ENCODE measurements around the gene MSH5.
"Not testable (repeated sequence)": the region's sequence is repeated elsewhere in the genome, so short reads cannot be mapped to it uniquely, and the experiment has no call there.

MSH5 gene

DNA sequence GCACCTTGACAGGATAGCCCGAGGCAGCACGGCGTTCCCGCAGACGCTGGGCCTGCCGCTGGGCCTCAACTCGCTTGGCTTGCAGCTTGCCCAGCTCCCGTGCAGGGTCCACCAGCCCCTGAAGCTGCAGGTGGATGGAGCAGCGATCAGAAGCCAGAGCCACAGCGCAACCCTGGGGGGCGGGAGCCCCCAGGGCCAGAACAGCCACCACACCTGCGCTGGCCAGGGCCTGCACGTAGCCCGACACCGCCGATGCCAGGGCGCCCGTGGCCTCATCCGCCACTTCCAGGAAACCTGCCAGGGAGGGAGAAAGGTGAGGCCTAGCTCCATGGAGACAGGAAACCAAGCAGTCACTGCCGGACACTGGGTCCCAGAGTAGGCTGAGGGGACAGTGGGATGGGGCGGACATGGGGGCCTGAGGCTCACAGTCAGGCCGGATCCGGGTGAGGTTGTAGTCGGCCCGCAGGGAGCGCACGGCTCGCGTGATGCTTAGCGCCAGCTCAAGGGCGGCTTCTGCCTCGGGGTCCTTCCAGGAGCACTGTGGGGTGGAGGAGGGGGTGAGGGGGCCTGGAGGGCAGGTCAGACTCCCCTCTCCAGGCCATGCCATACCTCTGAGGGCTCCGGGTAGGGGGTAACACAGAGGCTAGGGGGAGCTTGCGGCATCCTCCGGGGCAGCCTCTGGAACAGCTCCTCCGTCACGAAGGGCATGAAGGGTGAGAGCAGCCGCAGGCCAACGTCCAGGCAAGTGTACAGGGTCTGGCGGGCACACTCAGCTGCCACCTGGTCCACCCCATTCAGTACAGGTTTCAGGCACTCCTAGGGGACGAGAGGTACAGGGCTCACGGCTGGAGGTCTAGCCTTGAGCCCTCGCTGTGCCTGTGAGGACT is 39.4 kb downstream of the MSH5 start:
- DNase-seq (ENCODE audit: insufficient read length, low spot score) (no peak), FAIRE-seq (no peak)
- no peak for TF ChIP-seq POLR2A (IDR thresholded peaks at IDR 0.05; ENCODE audit: low read depth, low read length)

DNA sequence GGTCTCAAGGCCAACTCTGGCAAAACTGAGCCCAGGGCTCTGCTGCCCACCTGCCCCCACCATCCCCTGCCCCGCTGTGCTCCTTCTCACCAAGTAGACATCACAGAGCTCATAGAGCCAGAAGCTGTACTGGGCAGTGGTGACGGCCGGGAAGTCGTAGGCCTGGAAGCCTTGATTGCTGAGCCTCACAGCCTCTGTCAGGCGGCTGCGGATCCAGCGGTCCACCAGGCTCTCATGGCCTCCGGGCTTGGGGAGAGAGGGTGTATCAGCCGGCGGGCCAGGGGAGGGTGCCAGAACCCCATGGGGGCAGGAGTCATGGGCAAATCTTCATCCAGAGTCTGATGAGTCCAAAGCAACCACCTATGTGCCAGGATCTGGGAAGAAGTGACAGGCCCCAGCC is 40.1 kb downstream of the MSH5 start:
- FAIRE-seq: no peak
- TF ChIP-seq POLR2A (IDR thresholded peaks at IDR 0.05; ENCODE audit: low read depth, low read length): no peak
- no peak for DNase-seq (ENCODE audit: insufficient read length, low spot score)

DNA sequence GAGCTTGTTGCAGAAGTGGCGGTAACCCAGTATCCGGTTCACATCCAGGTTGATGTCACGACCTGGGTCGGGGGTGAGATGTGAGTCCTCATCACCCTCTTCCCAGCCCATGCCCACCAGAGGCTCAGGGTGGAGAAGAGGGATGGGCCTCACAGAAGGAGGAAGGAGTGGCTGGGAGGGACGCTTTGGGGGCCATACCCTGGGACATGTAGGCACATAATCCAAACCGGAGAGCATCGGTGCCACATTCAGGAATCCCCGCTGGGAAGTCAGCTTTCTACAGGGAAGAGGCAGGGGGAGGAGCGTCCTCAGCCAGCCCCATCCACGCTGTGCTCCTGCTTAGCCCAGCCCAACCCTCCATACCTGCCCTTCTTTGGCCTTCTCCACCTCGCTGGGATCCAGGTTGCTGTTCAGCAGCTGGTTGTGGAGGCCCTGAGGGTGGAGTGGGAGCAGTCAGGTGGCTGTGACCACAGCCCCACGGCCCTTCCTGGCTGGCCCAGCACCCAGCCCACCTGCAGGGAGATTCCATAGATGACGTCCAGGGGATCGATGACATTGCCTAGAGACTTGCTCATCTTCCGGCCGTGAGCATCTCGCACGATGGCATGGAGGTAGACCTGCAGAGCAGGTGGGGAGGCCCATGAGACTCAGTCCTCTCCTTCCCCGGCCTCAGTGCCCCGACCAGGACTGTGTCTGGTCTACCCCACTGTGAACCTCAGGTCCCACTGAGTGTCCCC is 40.9 kb downstream of the MSH5 start:
- no peak for FAIRE-seq
- DNase-seq (ENCODE audit: insufficient read length, low spot score): no peak
- no peak for TF ChIP-seq POLR2A (IDR thresholded peaks at IDR 0.05; ENCODE audit: low read depth, low read length)

DNA sequence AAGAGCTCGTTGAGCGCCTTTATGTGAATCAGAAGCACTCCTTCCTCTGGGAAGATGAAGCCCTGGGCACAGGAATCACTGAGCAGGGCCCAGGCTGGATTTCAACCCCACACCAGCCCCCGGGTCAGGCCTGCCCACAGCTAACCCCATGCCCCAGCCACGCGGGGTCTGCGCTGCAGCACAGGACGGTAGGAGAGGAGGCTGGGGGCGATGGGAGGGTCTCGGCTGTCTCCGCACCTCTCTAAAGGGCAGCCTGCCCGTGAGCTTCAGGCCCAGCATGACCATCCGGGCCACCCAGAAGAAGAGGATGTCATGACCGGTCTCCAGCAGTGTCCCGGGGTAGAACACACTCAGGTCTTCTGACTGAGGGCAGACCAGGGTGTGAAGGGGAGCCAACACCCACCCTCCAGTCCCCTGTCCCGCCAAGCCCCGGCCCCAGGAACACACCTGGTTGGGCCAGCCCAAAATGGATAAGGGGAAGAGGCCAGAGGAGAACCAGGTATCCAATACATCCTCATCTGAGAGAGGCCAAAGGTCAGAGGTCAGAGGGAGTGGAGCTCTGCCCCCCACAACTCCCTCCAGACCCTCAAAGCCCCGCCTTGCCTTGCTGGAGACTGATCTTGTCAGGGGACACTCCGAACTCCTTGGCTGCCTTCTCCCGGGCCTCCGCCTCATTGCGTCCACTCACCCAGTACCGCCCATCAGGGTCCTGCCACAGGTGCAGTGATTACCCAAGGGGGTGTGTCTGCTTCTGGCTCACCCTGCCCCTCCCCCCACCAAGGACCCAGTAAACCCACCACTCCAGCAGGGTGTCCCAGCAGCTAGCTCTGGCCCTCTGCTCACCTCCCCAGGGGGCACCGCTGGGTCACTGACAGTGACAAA is 41.7 kb downstream of the MSH5 start:
- FAIRE-seq (no peak), DNase-seq (ENCODE audit: insufficient read length, low spot score) (no peak)
- no peak for TF ChIP-seq POLR2A (IDR thresholded peaks at IDR 0.05; ENCODE audit: low read depth, low read length)

DNA sequence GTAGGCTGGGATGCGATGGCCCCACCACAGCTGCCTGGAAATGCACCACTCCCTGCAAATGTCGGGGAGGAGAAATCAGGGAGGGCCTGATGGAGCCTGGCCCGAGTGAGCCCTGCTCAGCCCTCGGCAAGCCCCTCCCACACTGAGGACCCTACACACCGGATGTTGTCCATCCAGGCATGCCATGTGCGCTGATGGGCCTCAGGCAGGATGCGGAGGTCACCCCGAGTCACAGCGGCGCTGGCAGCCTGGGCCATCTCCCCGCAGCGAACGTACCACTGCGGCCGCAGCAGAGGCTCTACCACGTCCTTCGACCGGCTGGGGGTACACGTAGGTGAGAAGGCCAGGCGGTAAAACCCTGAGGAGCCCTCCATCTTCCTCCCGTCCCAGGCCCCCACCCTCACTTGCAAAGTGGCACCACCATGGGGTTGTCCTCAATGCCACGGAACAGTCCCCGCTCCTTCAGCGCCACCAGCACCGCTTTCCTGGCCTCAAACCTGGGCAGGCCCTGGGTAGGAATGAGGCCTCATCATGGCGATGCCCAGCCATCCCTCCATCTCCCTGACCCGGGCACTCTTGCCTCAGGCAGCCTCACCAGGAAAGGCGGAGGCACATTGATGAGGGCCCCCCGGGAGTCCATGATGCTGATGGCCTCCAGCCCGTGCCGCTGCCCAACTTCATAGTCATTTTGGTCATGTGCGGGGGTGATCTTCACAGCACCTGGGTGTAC is 42.5 kb downstream of the MSH5 start:
- TF ChIP-seq POLR2A (IDR thresholded peaks at IDR 0.05; ENCODE audit: low read depth, low read length): no peak
- FAIRE-seq (no peak), DNase-seq (ENCODE audit: insufficient read length, low spot score) (no peak)

DNA sequence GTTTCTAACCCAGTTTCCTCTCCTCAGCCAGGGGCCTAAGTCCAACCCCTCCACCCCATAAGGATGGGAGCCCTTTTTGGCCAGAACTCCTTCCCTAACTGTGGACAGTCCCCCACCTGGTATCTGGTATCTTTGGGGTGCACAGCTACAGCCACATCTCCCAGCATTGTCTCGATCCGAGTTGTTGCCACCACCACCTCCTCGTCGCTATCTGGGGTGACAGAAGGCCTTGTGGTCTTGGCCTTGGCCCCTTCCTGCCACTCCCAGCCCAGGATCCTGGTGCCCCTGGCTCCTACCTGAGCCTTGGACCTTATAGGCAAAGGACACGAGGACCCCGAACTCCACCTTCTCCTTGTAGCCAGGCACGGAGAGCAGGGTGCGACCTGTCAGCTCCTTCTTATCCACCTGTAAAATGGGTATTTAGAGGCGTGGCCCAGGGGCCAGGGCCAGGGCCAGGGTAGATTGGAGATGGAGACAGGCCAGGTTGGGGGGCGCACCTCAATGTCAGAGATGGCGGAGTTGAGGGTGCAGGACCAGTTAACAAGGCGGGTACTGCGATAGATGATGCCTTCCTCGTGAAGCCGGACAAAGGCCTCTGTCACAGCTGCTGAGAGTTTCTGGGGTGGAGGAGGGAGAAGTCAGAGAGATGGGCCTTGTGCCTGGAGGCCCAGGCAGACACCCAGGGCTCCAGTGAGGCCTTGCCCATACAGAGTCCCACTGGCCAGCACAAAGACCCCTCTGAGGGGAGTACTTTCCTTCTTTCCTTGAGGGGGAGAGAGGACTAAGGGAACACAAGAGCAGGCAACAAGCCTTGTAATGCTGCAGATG is 44.5 kb downstream of the MSH5 start:
- FAIRE-seq: no peak
- TF ChIP-seq POLR2A (IDR thresholded peaks at IDR 0.05; ENCODE audit: low read depth, low read length): no peak
- no peak for DNase-seq (ENCODE audit: insufficient read length, low spot score)

DNA sequence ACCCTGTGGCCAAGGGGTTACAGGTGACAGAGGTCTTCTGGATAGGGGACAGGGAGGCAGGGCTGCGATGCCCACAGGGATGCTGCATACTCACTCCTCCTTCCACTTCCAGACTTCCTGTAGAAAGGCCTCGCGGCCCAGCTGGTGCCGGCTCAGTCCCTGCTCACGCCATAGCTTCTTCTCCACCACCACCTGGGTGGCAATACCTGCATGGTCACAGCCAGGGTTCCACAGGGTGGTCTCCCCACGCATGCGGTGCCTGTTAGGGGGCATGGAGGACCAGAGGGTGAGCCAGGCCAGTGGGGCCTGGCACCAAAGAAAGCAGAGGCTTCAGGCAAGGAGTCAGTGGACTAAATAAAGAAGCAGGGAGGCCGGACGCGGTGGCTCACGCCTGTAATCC is 45.7 kb downstream of the MSH5 start:
- FAIRE-seq (no peak), DNase-seq (ENCODE audit: insufficient read length, low spot score) (no peak)
- no peak for TF ChIP-seq POLR2A (IDR thresholded peaks at IDR 0.05; ENCODE audit: low read depth, low read length)

DNA sequence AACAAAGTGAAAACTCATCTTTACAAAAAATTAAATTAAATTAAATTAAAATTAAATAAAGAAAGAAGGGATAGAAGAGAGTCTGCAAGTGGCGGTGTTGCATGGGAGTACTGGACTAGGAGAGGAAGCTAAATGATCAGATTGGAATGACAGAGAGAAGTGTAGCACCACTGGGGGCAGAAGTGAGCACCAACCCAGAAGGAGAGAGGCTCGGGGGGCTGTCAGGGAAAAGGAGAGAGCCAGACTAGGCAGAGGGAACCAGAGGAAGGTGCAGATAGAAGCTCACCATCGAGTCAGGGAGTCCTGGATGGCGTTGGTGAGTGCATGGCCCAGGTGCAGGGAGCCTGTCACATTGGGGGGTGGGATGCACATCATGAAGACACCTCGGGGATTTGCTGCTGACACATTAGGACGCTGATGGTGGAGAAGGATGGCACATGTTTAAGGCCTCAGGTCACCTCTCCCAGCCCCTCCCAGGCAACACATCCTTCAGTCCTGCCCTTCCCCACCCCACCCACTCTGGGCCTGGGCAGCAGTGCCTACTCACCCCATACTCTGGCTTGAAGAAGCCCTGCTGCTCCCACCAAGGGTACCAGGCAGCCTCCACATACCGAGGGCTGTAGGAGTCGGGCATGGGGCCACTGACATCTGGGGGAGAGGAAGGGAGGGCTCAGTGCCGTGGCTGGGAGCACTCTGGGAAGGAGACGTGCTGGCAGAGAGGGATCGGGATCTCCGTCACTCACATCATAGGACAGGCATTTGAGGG is 51.7 kb downstream of the MSH5 start:
- DNase-seq (ENCODE audit: insufficient read length, low spot score): peak; percentile 68
- FAIRE-seq: no peak
- no peak for TF ChIP-seq POLR2A (IDR thresholded peaks at IDR 0.05; ENCODE audit: low read depth, low read length)

DNA sequence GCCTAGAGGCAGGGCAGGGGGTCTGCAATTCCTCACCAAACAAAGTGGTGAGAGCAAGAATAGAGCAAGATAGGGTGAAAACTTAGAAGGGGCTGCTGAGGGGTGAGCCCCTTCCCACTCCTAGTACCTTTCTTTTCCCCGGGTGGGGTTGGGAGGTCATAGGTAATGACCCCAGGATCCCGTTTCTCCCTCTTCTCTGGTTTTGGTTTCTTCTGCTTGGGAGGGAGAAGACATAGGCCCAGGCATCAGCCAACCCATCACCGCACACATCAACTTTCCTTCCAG is 52.2 kb downstream of the MSH5 start:
- no peak for TF ChIP-seq POLR2A (IDR thresholded peaks at IDR 0.05; ENCODE audit: low read depth, low read length)
- FAIRE-seq: no peak
- no peak for DNase-seq (ENCODE audit: insufficient read length, low spot score)

DNA sequence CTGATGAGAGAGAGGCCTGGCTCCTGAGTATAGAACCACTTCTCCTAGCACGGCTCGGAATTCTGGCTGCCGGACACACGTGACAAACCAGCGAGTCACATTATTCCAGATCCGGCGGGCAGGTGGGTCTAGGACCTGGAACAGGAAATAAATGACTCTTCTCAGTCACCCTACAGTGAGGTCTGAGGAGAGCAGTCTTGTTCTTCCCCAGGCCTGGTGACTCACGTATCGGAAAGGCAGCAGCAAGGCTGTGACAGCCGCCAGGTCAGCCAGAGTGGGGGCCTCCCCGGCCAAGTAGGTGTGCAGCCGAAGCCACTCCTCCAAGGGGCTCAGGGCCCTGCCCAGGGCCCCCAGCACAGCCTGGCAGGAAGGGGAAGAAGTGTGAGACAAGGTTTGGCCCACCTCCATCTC is 53.0 kb downstream of the MSH5 start:
- FAIRE-seq (peak; percentile 45), DNase-seq (ENCODE audit: insufficient read length, low spot score) (peak; percentile 91)
- no peak for TF ChIP-seq POLR2A (IDR thresholded peaks at IDR 0.05; ENCODE audit: low read depth, low read length)

DNA sequence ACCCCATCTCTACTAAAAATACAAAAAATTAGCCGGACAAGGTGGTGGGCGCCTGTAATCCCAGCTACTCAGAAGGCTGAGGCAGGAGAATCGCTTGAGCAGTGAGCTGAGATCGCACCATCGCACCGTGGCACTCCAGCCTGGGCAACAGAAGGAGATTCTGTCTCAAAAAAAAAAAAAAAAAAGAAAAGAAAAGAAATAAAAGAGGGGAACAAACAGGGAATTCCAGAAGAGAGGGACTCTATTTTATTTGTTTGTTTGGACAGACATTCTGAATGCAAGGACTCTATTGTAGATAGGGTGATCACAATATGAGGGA is 54.1 kb downstream of the MSH5 start:
- FAIRE-seq: not testable (repeated sequence)

DNA sequence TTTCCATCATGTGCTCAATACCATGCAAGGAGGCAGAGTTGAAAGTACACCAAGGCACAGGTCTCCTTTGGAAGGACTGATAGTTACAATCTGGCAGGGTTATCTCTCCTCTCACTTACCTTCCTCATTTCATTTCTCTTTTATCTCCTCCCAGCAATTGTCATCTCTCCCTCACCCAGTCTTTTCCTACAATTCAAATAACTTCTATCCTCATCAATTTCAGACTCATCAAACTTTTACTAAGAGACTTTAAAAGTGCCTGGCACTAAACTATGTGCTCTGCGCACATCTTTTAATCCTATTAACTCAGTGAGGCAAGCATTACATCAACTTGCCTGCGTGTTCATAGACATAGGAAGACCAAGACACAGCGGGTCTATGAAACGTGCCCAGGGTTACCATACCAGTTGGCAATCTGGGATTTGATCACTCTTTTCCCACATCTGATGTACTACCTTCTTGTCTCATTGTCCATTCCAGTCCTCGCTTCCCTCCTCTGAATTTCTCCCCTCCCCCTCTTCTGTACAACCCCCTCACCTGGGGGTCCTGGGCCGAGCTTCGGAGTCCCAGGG is 54.6 kb downstream of the MSH5 start:
- FAIRE-seq: no peak

More for the DNA sequence above, 54.1 kb downstream of the MSH5 start:
- DNase-seq (ENCODE audit: insufficient read length, low spot score): not testable (repeated sequence)

More for the DNA sequence above, 54.6 kb downstream of the MSH5 start:
- no peak for DNase-seq (ENCODE audit: insufficient read length, low spot score)
- no peak for TF ChIP-seq POLR2A (IDR thresholded peaks at IDR 0.05; ENCODE audit: low read depth, low read length)

Measured in H54 (cell line).